ENCODE data around the gene SIRPD. TPM values are rescaled to one million over a fixed set of nuclear protein-coding genes. Genes with fewer than 3 reads are reported as not detected.
"Not testable (repeated sequence)": the region's sequence is repeated elsewhere in the genome, so short reads cannot be mapped to it uniquely, and the experiment has no call there.

SIRPD gene
- total RNA-seq, 1 donor from 2014 or later = not detected

DNA sequence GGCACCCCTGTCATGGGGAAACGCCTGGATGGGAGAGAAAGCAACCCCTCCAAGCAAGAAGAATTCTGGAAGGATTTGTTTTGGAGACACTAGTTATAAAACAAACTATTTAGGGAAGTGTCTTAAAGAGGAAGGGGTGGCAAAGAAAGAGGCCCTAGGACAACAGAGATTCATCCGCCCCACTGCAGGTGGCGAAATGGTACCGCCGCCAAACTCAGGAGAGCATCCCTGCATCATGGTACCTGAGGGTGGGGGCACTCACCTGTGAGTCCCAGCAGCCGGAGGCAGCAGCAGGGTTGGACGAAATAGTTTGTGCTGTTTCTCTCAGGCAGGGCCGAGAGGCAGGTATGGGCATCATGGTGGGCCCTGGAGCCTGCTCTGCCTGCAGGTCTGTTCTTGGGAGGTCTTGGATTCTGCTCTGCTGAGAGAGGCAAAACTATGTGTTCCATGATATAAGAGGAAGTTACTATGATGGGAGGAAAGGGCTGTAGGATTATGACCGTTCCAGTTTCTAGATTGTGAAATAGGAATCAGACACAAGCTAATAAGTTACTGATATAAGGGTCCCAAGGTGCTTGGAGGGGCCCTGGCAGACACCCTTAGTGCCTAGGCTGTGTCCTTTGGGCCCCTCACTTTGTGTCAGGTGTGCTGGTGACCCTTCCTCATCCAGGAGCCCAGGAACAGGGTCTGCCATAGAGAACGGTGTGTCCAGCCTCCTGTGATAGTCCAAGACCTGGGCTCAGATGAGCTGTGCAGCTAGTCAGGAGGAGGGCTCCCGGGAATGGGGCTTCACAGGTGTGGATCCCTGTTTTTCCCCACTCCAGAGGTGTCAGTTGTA is 20.4 kb downstream of the SIRPD start:
- ATAC-seq = no peak

DNA sequence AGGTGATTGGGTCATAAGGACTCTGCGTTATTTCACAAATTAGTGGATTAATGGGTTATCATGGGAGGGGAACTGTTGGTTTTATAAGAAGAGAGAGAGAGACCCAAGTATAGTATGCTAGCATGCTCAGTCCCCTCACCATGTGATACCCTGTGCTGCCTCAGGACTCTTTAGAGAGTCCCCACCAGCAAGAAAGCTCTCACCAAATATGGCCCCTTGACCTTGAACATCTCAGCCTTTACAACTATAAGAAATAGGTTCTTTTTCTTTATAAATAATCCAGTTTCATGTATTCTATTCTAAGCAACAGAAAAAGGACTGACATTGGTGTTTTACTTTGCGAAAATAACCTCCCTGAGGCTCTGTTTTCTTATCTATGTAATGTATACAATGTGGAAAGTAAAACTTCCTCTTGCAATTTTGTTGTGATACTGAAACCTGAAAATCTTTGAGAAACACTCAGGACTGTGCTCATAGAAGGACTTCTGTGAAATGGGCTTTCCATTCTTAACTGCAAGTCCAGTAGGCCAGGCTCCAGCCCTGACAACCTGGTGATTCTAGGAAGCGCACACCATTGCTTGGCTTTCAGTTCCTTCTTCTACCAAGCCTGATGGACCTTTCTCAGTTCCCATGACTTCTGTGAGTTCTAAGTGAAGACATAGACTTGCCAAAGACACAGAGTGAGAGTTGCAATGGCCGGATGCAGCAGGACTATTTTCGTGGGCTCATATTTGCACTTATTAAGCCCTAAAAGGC is 21.9 kb downstream of the SIRPD start:
- no peak for ATAC-seq

DNA sequence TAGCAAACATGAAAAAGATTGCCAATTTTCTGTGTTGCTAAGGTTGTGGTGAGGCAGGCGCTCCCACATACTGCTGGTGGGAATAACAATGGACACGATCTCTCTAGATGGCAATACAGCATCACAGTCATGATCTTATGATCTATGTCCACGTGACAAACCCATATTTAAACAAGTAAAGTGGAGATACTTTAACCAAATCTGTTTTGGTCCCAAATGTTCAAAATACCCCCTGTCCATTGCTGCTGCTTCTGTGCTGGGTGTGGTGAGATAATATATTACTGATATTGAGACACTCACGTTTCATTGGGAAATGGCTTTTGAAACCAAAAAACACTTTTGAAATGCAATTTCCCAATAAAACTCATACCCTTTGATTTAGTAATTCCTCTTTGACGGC is 23.0 kb downstream of the SIRPD start:
- ATAC-seq = no peak

DNA sequence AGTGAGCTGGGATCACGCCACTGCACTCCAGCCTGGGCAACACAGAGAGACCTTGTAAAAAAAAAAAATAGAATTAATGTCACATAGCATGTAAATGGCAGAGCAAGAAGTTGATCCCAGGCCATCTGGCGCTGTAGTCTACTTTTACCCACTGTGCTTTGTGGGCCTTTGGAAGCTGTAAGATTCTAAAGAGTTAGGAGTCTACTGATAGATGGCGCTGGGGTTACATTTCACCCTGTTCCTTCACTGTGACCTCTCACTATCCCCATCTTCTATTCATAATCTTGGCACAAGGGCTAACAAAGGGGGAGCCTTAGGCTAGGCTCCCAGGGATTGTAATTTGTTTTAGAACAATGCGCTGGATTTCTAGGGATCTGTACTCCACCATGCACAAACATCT is 24.4 kb downstream of the SIRPD start:
- peak; percentile 38 for ATAC-seq

DNA sequence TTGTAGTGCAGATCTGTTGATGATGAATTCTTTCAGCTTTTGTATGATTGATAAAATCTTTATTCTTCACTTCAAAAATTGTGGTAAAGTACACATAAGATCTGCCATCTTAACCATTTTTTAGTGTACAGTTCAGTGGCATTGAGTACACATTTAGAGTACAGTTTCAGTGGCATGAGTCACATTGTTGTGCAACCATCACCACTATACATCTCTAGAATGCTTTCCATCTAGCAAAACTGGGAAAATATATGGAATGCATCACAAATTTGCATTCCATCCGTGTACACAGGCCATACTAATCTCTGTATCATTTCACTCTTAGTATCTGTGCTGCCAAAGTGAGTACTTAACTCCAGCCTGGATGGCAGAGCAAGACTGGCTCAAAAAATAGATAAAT is 28.7 kb downstream of the SIRPD start:
- no peak for ATAC-seq

DNA sequence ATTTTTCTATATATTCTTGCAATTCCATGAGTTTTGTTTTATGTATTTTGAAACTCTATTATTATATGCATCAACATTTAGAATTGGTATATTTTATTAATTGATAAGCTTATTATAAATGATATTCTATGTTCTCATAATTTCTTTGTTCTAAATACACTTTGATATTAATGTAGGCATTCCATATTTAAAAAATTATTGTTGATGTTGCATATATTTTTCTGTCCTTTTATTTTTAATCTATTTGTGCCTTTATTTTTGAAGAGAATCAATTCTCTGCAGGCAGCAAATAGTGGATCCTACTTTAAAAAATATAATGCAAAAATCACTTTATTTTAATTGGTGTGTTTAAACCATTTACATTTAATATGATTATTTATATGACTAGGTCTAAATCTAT is 29.6 kb downstream of the SIRPD start:
- no peak for ATAC-seq

DNA sequence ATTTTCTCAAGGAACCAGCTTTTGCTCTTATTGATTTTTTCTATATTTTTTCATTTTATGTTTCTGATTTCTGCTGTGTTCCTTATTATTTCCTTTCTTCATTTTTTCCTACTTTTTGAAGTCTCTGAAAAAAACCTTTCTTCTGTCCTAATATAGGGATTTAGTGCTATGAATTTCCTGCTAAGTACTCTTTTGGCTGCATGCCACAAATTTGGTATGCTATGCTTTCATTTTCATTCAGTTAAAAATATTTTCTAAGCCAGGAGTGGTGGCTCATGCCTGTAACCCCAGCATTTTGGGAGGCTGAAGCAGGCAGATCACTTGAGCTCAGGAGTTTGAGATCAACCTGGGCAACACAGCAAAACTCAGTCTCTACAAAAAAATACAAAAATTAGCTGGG is 30.6 kb downstream of the SIRPD start:
- ATAC-seq = no peak

DNA sequence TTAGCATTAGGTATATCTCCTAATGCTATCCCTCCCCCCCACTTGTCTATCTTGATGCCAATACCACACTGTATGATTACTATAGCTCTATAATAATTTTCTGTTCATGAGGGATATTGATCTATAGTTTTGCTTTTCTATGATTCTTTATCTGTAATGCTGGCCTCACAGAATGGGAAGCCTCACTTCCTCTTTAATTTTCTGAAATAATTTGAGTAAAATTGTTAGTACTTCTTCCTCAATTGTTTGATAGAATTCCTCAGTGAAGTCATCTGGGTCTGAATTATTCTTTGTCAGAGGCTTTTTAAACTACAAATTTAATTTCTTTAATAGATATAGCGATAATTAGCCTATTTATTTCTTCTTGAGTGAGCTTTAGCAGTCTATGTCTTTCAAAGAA is 31.2 kb downstream of the SIRPD start:
- ATAC-seq = no peak

DNA sequence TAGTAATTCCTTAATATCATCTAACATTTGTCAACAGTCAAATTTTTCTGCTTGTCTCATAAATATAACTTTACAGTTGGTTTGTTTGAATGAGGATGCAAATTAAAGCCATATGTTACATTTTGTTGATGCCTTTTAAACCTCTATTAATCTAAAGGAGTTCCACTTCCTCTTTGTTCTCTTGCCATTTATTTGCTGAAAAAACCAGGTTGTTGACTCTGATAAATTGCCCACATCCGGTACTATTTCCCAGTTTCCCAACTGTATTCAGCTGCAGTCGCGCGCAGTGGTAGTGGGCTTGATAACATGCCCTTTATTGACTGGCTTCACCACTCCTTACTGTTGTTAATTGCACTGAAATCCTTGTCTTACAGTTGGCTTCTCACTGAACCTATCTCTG is 33.5 kb downstream of the SIRPD start:
- no peak for ATAC-seq

DNA sequence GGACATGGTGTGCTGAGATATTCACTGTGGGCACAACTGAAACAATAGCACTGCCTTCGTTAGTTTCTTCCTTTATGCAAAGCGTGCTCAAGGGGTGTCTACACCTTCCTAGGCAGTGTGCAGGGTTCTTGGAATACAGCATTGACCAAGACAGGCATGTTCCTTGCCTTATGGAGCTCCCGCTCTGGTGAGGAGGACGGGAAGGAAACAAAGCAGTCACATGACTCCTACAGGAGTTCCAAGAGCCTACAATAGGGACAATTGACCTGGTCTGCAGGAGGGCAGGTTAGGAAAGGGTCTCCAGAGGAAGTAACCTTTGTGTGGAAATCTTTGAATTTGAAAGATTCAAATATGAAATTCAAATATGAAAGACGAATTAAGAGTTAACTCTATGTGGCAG is 40.5 kb downstream of the SIRPD start:
- no peak for ATAC-seq

DNA sequence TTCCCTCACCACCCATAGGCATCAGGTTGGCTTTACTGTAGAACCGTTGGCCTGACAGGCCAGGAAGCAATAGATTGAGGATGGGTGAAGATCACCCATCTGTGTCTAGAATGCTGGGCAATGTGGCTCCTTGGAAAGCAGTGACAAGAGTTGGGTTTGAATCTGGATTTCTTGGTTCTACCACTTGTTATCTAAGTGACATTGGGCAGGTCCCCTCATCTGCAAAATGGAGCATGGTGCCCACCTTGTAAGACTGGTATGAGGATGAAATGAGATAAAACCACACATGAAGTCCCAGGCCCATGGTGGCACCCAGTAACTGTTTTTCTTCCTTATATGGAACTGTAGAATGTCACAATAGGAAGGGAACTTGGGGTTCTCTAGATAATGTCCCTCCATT is 43.7 kb downstream of the SIRPD start:
- no peak for ATAC-seq

DNA sequence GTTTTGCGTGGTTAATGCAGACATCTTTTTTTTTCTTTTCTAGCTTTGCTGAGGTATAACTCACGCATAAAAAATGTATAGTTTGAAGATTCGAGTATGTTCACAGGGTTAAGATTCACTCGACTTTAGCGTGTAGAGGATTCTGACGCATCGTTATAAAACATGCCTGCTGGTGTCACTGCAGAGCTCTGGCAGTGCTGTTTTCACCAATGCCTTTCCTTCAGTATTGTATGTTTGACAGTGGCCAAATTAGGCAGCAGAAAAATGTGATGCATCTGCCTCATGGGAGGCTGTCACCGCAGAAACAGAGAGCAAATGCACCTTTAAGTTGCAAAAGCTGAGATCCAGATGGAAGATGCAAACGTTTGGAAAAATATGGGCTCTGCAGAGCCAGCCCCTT is 48.3 kb downstream of the SIRPD start:
- peak; percentile 51 for ATAC-seq

DNA sequence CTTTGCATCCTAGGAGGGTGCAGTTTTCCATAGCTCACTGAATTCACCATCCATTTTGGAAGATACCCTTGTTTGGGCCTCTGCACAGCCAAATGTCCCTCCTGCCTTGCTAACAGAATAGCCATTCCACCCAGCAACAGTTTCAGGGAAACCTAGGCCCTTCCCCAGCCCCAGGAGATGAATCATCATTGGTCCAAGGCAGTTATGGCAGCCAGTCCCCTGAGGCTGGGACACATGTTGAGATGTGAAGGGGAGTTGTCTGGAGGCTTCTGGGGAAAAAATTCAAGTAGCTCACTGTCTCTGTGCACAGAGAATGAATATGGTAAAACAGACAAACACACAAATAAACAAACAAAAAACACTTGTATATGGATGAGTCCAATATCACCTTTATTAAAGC is 48.9 kb downstream of the SIRPD start:
- ATAC-seq = no peak

DNA sequence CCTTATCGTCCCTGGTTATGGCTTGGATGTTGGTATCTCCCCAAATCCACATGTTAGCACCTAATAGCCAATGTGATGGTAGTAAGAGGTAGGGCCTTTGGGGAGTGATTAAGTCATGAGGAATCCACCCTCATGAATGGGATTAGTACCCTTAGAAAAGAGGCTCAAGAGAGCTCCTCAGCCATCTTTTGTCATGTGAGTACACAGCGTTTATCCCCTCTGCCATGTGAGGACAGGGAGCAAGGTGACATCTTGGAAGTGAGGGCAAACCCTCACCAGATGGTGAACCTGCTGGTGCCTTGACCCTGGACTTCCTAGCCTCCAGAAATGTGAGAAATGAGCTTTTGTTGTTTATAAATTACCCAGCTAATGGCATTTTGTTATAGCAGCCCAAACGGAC is 50.2 kb downstream of the SIRPD start:
- no peak for ATAC-seq

DNA sequence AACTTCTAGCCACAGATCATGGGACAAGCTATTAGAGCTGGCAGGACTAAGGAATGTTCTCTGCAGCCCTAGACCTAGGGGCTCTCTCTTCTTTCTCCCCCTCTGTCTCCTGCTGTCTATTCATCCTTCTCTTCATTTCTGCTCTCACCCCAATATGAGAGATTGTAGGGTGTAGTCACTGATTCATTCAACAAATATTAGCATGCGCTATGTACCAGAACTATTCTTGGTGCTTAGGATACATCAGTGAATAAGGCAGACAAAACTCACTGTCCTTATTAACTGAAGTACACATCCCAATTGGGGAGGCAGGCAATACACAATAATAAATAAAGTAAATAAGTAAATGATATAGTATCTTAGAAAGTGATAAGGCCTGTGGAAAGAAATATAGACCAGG is 51.6 kb downstream of the SIRPD start:
- peak; percentile 28 for ATAC-seq

DNA sequence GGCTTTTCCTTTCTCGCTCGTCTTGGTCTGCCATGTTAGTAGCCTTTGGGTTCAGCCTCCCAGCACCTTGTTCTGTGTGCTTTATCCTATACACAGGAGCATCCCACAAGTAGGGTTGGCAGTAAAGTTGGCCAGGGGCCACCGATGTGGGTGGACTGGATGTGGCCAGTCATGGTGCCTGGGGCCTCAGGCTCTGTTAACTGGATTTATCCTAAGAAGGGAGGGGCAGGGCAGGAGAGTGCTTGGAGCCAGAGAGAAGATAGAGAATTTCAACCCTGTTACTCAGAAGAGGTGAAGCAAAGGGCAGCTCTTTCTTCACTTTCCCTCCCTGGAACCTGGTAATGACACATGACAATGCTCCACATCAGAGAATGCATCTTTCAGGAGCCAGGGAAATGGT is 52.1 kb downstream of the SIRPD start:
- ATAC-seq = peak; percentile 76

DNA sequence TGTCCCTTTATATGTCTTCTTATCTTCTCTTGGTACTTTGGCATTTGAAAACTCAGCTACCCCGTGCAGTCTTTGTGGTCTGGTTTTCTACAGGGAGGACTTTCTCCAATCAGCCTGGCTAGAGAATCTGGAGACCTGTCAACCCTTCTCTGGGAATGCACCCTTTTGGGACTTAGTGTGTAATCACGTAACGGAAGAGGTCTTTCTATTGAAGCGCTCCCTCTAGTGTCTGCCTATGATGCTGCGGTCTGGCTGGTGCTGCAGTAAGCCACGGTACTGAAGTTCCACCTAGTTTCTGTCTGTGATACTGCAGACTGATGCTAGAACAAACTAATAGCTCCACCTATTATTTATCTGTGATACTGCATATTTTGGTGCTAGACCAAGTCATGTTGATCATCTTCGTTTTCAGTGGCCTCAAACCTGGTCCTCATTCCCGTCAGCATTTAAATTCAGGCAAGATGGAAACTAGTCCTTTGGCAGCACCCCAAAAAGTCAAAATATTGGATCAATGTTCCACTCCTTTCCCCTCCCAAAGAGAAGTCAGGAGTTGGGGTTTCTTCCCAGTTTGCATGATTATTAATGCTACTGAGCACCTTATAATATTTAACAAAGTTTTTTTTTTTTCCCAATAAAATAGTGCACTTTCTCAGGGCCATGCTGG is 53.8 kb downstream of the SIRPD start:
- ATAC-seq = peak; percentile 84

DNA sequence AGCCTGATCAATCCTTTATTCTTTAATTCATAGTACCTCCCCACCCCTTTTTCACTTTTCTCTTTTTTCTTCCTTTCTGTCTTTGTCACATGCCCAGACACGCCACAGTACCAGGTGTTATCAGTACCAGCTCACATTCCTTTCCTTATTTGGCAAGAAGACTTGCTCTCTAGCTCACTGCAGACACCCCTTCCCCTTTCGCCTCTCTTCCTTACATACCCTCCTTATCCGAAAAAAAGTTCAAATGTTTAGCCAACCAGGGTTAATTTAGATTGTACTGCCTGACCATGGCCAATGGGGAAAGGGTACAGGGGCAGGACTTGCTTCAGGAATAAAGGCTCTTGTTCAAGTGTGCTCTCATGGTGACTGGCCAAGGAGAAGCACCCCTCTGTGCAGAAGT is 57.0 kb downstream of the SIRPD start:
- ATAC-seq = no peak

DNA sequence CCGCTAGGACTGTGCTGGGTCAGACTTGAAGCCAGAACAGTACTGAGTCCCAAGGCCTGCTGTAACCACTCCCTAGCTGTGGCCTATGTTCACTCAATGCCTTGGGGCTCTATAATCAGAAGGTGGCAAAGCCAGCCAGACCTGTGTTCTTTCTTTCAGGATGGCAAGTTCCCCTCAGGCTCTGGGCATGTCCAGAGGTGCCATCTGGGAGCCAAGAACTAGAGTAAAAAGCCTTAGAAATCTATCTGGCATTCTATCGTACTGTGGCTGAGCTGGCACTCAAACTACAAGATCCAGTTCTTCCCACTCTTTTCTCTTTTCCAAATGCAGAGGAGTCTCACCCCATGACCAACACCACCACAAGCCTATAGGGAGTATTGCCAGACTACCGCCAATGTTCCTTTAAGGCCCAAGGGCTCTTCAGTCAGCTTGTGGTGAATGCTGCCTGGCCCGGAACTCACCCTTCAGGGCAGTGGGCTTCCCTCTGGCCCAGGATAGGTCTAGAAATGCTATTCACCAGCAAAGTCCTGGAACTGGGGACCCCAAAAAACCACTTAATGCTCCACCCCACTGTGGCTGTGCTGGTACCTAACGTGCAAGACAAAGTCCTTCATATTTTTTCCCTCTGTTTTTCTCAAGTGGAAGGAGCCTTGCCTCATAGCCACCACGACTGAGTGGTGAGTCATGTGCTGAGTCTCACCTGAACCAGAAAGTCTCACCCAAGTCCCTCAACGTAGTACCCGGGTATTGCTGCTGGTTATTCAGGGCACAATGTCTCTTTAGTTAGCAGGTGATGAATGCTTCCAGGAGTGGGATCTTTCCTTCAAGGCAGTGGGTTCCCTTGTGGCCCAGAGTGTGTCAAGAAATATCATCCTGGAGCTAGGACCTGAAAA is 57.7 kb downstream of the SIRPD start:
- ATAC-seq = peak; percentile 88

DNA sequence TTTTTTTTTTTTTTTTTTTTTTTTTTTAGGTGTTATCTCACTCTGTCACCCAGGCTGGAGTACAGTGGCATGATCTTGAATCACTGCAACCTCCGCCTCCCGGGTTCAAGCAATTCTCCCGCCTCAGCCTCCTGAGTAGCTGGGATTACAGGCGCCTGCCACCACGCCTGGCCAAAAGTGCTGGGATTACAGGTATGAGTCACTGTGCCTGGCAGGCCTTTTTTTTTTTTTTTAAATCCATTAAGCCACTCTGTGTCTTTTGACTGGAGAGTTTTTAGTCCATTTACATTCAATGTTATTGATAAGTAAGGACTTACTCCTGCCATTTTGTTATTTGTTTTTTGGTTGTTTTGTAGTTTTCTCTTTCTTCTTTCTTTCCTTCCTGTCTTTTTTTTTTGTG is 60.1 kb downstream of the SIRPD start:
- ATAC-seq = not testable (repeated sequence)

DNA sequence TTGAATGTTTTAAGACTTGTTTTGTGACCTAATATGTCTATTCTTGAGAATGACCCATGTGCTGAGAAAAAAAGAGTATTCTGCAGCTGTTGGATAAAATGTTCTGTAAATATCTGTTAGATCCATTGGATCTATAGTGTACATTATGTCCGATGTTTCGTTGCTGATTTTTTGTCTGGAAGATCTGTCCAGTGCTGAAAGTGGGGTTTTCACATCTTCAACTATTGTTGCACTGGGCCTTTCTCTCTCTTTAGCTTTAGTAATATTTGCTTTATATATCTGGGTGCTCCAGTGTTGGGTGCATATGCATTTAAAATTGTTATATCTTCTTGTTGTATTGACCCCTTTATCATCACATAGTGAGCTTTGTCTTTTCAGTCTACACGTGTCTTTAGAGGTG is 60.6 kb downstream of the SIRPD start:
- no peak for ATAC-seq

DNA sequence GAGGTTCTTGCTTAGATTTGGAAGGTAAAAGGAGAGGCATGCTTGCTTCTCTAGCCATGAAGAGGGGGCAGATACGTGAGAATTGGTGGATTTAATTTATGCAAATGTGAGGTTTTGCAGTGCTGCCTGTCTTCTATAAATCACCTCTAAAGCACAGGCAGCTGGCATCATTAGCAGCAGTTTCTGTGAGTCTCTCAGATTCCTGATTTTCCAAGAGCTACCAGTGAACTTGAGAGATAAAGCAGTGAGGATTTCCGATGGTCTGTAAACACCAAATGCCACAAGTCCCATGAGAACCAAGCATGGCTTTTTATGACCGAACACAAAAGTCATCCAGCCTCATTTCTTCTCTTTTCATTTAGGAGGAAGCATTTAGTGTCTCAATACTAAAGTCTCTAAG is 63.1 kb downstream of the SIRPD start:
- ATAC-seq = no peak

DNA sequence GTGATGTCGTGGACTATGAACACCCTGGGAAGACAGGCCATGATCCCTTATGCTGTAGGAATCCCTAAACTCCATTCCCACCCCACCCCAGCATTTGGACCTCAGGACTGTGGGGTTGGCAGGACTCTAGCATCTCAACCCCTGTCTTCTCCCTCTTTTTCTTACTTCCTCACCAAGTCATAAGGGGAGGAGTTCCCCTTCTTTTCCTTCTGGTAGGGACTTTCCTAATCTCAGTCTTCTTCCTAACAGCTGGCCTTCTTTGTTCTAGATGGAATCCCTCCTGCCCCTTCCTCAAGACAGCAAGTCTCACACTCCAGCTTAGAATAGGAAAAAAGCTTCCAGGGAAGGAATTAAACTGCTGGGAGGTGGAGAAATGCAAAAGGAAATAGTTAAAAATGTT is 64.0 kb downstream of the SIRPD start:
- no peak for ATAC-seq
